MM.1S (cell line): ENCODE results near the gene TUT1.
"Not testable (repeated sequence)": the region's sequence is repeated elsewhere in the genome, so short reads cannot be mapped to it uniquely, and the experiment has no call there.

ENCODE experiments used
- DNase-seq: peaks from one replicate; pipeline ENCODE4 v3.0.0-alpha.2; 2015
- H2AFZ ChIP-seq: fragments of 300-600 bp; sonication (generic); 2 replicates; pipeline ENCODE4 v1.6.0; 2016; ENCODE audit warnings: antibody characterized with exemption, low read length
- H3F3A ChIP-seq: fragments of 300-600 bp; sonication (generic); 2 replicates; pipeline ENCODE4 v1.6.1; 2016; ENCODE audit warnings: mild to moderate bottlenecking, antibody characterized with exemption, low read length, moderate library complexity, mixed read lengths; ENCODE audit not compliant: insufficient read depth
- H3K27ac ChIP-seq: fragments of 300-600 bp; sonication (generic); 2 replicates; pipeline ENCODE4 v1.5.1; 2016; ENCODE audit warnings: mild to moderate bottlenecking, low read length
- H3K27me3 ChIP-seq: fragments of 300-600 bp; sonication (generic); replicated peaks from 2 replicates; pipeline ENCODE4 v1.6.0; 2016; ENCODE audit warnings: low read length; ENCODE audit not compliant: insufficient read depth
- H3K36me3 ChIP-seq: fragments of 300-600 bp; sonication (generic); replicated peaks from 2 replicates; pipeline ENCODE4 v1.6.1; 2016; ENCODE audit warnings: mild to moderate bottlenecking, low read length, mixed read lengths; ENCODE audit not compliant: insufficient read depth
- H3K4me1 ChIP-seq: fragments of 300-600 bp; sonication (generic); 2 replicates; pipeline ENCODE4 v1.6.1; 2016; ENCODE audit warnings: low read length, mixed read lengths
- H3K4me2 ChIP-seq: fragments of 300-600 bp; sonication (generic); 2 replicates; pipeline ENCODE4 v1.6.0; 2016; ENCODE audit warnings: low read depth, low read length
- H3K4me3 ChIP-seq: fragments of 300-600 bp; sonication (generic); 2 replicates; pipeline ENCODE4 v1.5.1; 2016; ENCODE audit warnings: low read length, mixed read lengths
- H3K79me2 ChIP-seq: fragments of 300-600 bp; sonication (generic); 2 replicates; pipeline ENCODE4 v1.6.1; 2016; ENCODE audit warnings: mixed run types, low read length, mixed read lengths
- H3K9ac ChIP-seq: fragments of 300-600 bp; sonication (generic); 2 replicates; pipeline ENCODE4 v1.6.1; 2016; ENCODE audit warnings: low read length, mixed read lengths
- H3K9me2 ChIP-seq: fragments of 300-600 bp; sonication (generic); replicated peaks from 2 replicates; pipeline ENCODE4 v1.6.1; 2016; ENCODE audit warnings: mild to moderate bottlenecking, low read length, mixed read lengths; ENCODE audit not compliant: insufficient read depth
- H3K9me3 ChIP-seq: fragments of 300-600 bp; sonication (generic); replicated peaks from 2 replicates; pipeline ENCODE4 v1.6.1; 2016; ENCODE audit warnings: mild to moderate bottlenecking, low read length, mixed read lengths; ENCODE audit not compliant: insufficient read depth
- H4K20me1 ChIP-seq: fragments of 300-600 bp; sonication (generic); 2 replicates; pipeline ENCODE4 v1.6.1; 2016; ENCODE audit warnings: mild to moderate bottlenecking, low read length, moderate library complexity, mixed read lengths; ENCODE audit not compliant: insufficient read depth
- CTCF ChIP-seq: fragments of 300-600 bp; sonication (generic); IDR thresholded peaks from 2 replicates; pipeline ENCODE4 v1.5.1; 2016; ENCODE audit warnings: antibody characterized with exemption, low read length, mixed read lengths
- EZH2 ChIP-seq: fragments of 300-600 bp; sonication (generic); optimal IDR thresholded peaks from 2 replicates; pipeline ENCODE3; 2017; ENCODE audit warnings: low read depth, mild to moderate bottlenecking, antibody characterized with exemption, low read length, mixed read lengths
- EZH2phosphoT487 ChIP-seq: fragments of 300-600 bp; sonication (generic); IDR thresholded peaks from 2 replicates; pipeline ENCODE4 v1.6.1; 2018; ENCODE audit warnings: antibody characterized with exemption, low read length

TUT1 gene

GRCh38 chr11:62565100-62565802 is 26.1 kb downstream of the TUT1 start:
- H3K27ac ChIP-seq = no peak overlapping the region
- peaks cover 19% of the 10 kb centered on the region for H3F3A ChIP-seq
- H3K4me1 ChIP-seq = 0 out of 2 replicates have a peak, but pooled peaks cover 2% of the 10 kb centered on the region

GRCh38 chr11:62561677-62562230 is 29.6 kb downstream of the TUT1 start:
- H3K27ac ChIP-seq, H3K9me2 ChIP-seq, H3K27me3 ChIP-seq, H2AFZ ChIP-seq, H3K4me2 ChIP-seq, H4K20me1 ChIP-seq, H3K9me3 ChIP-seq, H3K4me3 ChIP-seq, H3K9ac ChIP-seq, DNase-seq: not testable (repeated sequence)
- Histone ChIP-seq H3K4me1 (peaks cover 37% of the 10 kb centered on the region), H3K36me3 (peaks cover 12% of the 10 kb centered on the region), H3F3A (peaks cover 51% of the 10 kb centered on the region), H3K79me2 (peaks cover 65% of the 10 kb centered on the region)

More at GRCh38 chr11:62565100-62565802, 26.1 kb downstream of the TUT1 start:
- TF ChIP-seq CTCF = no peak
- TF ChIP-seq EZH2phosphoT487 = no peak
- no peak for TF ChIP-seq EZH2
- Histone ChIP-seq H3K36me3 (peaks cover 20% of the 10 kb centered on the region), H3K9me2 (no peaks in the 10 kb centered on the region), H2AFZ (no peak overlapping the region), H3K9me3 (no peaks in the 10 kb centered on the region), H3K9ac (no peak overlapping the region), H4K20me1 (0 out of 2 replicates have a peak, but pooled peaks cover 5% of the 10 kb centered on the region), H3K4me2 (no peak overlapping the region), H3K79me2 (peaks cover 85% of the 10 kb centered on the region), H3K27me3 (no peaks in the 10 kb centered on the region), H3K4me3 (no peak overlapping the region)
- no peak for DNase-seq

- peak overlapping the region; percentile 6; the same call in 1 of the 2 replicates for H3K27ac ChIP-seq
- H3K4me3 ChIP-seq = no peak overlapping the region
- H4K20me1 ChIP-seq = 0 out of 2 replicates have a peak, but pooled peaks cover 5% of the 10 kb centered on the region
- peak; percentile 63 for DNase-seq
- peaks cover 62% of the 10 kb centered on the region for H3F3A ChIP-seq
- no peaks in the 10 kb centered on the region for H3K9me3 ChIP-seq
- no peak overlapping the region for H3K9ac ChIP-seq
- H3K9me2 ChIP-seq = no peaks in the 10 kb centered on the region
- H3K4me2 ChIP-seq = no peak overlapping the region
- no peaks in the 10 kb centered on the region for H3K27me3 ChIP-seq
- no peak overlapping the region for H2AFZ ChIP-seq
- H3K4me1 ChIP-seq = peaks cover 48% of the 10 kb centered on the region
- no peak for TF ChIP-seq EZH2phosphoT487
- TF ChIP-seq CTCF = peak; percentile 74
- H3K79me2 ChIP-seq = peaks cover 54% of the 10 kb centered on the region
- peaks cover 10% of the 10 kb centered on the region for H3K36me3 ChIP-seq
Observed at GRCh38 chr11:62560566-62561103, 30.7 kb downstream of the TUT1 start.

GRCh38 chr11:62559626-62560025 is 31.7 kb downstream of the TUT1 start:
- not testable (repeated sequence) for DNase-seq, H3K9me2 ChIP-seq, H3K9ac ChIP-seq, H3K27me3 ChIP-seq, H3K4me2 ChIP-seq, H3K9me3 ChIP-seq, H3K36me3 ChIP-seq, H2AFZ ChIP-seq, H4K20me1 ChIP-seq, H3K4me3 ChIP-seq
- Histone ChIP-seq H3F3A (peaks cover 69% of the 10 kb centered on the region), H3K27ac (peak overlapping the region; percentile 99; the same call in 1 of the 2 replicates), H3K79me2 (peaks cover 45% of the 10 kb centered on the region), H3K4me1 (peaks cover 57% of the 10 kb centered on the region)
